Body of pancreas (tissue), 4 donors: ENCODE measurements around the gene KCNN3.

Source experiments
- CTCF ChIP-seq, 7 experiments: fragments of 450-650 bp in 4 of 7; fragments of 200-600 bp in 3 of 7; sonication (generic) in 3 of 7; IDR thresholded peaks; one replicate each; pipeline ENCODE4 v1.5.1; 2016 to 2019; ENCODE audit warnings: antibody characterized with exemption in 7 of 7
- POLR2A ChIP-seq, 3 donors: fragments of 450-650 bp; IDR thresholded peaks; one replicate each; pipeline ENCODE4 v1.6.1; 2016; ENCODE audit warnings: antibody characterized with exemption in 3 of 3, mild to moderate bottlenecking in 2 of 3

- TF ChIP-seq CTCF (IDR thresholded peaks at IDR 0.05) (no peak), POLR2A (IDR thresholded peaks at IDR 0.05) (no peak)
Measured at GRCh38 chr1:154808261-154808908, 61.7 kb downstream of the KCNN3 start.
